GM18520 (cell line): ENCODE measurements around the gene ISG20.

Source experiments
- ATAC-seq: cut with Tn5 transposase; IDR thresholded peaks from one replicate; pipeline ENCODE4 v1.9.1; 2021; ENCODE audit not compliant: unreplicated experiment

The ISG20 gene

DNA sequence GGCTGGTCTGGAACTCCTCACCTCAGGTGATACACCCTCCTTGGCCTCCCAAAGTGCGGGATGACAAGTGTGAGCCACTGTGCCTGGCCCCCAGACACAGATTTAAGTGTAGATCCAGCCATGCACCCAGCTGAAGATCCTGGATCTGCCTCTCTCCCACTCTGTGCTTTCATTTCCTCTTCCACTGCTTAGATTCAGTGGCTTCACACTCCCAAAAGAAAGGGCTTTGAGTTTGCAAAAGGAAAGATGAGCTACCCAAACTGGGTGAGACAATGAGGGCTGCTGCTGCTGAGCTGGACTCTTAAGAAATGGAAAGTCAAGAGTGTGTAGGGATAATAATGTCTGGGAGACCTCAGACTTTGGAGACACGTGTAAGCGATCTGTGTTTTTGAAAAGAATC, 45.5 kb downstream of the ISG20 start:
- ATAC-seq: no peak

DNA sequence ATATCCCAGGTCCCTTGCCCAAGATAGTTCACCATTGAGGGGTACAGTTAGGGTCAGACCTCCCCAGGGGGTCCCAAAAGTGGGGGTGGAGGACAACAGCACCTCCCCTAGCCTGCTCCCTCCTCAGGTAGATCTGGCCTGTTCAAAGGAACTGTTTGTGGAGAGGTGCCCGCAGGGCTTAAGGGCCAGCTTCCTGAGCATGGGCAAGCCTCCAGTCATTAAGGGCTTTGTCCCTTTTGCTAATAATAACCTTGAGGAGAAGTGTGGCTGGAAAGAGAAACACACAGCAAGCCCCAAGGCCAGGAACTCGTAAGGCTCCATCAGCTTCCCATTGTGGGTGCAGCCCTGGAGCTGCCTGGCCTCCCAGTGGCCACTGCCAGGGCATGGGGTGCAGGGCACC, 47.4 kb downstream of the ISG20 start:
- no peak for ATAC-seq

DNA sequence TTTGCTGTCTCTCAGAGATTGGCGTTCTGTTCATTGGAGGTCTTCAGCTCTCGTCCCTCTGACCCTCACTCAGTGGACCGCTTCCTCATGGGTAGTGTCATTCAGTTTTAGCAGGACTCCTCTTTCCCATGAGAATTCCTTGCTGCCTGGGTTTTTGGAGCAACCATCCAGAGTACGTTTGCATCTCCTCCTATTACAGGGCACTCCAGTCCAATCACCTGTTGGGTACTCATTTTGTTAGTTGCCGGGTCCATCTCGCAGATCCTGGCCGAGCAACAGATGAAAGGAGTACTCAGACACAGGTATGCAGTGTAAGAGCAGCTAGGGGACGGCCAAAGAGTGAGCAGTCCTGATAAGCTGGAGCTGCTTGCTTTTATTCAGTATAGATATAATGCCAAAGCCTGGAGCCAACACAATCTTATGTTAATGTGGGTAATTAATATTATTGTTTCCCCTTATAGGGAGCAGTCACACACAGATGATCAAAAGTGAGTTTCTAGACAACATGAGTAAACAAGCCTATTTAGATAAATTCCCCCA, 49.6 kb downstream of the ISG20 start:
- no peak for ATAC-seq

DNA sequence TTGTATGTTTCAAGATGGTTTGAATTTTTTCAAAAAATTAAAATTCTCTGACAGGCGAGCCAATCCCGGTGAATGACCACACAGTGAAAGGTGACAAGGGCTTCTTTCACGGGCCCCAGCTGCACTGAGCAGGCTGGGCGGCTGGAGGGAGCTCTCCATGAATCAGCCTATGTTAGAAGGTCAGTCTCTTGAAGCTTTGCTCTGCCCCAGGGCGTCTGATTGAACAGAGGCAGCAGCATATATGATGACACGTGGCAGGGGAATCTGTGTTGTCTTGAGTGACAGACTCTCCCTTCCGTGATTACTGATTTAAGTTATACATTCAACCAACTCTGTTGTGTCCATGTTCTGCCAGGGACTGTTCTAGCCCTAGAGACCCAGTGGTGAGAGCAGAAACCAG, 51.5 kb downstream of the ISG20 start:
- ATAC-seq: no peak

DNA sequence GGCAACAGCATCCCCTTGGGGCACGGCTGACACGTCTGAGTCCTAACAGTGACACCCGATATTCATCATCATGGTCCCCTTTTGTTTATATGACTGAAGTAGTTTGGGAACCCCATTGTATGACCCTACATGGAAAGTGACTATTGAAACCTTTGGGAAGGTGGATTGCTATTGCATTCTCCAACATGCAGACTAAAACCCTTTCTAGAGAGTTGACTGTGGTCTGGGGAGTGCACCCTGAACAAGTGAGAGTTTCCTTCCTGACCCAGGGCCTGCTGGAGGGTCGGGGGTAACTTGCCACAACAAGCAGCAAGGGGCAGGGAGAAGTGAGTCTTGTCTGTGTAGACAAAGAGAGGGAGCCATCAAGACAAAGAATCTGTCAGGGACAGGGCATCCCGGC, 54.4 kb downstream of the ISG20 start:
- ATAC-seq: no peak

DNA sequence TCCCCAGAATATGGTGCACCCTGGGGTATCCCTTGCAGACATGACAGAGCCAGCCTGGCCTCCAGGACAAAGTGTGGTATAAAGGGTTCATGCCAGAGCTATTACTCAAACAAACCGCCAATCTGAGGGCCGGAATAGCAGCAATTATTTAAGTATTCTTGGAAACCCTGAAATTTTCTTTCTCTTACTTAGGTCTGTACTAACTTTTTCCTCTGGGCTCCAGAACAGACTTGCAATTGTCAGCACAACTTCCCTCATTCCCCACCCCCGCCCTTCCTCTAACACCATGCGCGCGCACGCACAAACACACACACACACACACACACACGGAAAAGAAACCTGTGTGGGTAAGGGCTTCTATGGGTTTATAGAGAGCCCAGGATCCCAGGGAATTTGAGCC, 56.3 kb downstream of the ISG20 start:
- ATAC-seq: no peak

DNA sequence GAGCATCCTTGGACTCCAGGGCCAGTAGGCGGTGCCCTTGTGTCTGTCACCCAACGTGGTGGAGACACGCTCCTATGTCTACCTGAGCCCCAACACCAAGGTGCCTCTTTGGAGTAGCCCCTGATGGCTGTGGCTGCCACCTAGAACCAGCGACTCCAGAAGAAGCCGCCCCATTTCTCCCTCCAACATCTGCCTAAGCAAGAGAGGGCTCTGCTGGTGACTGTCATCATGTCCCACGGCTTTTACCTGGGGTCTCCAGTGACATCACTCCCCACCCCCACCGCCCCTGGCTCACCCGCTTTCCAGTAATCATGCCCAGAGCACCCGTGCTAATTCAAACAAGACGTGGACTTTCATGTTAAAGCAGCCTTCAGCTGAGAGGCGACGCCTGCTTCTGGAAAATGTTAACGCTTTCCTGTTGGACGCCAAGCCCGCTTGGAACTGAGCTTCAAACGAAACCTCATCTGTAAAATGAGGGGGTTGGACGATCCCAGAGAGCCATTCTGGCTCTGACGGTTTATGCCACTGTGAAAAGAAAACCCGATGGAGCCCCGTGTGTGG, 57.0 kb downstream of the ISG20 start:
- no peak for ATAC-seq

DNA sequence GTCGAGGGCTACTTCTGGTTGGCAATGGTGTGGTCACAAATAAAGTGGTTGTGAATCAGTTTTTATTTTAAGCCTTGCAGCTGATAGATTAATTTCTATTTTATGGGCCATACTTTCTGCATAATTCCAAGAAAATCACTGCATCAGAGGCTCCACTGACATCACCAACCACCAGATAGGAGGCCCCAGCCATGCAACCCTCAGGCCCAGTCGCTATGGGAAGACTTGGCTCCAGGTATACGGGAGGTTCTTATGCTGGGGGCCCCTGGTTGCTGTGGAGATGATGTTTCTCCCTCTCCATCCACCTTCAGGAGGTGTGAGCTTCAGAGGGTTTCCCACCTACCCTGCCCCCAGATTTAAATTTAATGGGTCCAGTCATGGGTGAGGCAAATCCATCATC, 57.4 kb downstream of the ISG20 start:
- ATAC-seq: no peak

DNA sequence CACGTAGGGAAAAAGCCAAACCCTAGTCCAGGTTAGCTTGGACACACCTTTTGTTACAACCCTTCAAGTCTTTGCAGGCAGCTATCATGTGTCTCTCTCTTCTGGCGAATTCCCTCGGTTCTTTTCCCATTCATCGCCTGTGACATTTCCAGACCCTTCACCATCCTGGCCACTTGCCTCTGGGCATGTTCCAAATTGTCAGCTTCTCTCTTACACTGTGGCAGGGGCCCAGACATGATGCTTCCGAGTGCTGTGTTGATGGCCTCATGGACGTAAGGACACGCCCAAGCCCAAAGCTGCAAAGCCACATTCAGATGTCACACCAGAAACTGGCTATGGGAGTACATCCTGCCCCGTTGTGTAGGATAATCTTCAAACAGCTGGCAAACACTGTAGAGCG, 58.5 kb downstream of the ISG20 start:
- ATAC-seq: no peak

DNA sequence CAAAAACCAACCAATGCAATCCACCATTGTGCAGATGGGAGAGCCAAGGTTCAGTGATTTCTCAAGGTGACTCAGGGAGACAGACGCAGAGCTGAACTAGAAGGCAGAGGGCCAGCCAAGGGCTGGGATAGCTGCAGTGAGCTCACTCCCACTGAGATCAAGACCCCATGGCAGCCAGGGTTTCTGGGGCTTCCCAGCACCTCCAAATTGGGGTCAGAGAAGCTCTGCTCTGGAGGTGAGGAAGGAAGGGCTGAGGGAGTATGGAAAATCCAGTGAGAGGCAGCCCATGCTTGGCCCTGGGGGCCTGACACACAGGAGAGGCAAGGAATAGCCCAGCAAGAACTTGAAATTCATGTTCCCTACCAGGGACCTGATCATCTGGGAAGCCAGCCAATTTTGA, 61.0 kb downstream of the ISG20 start:
- no peak for ATAC-seq

DNA sequence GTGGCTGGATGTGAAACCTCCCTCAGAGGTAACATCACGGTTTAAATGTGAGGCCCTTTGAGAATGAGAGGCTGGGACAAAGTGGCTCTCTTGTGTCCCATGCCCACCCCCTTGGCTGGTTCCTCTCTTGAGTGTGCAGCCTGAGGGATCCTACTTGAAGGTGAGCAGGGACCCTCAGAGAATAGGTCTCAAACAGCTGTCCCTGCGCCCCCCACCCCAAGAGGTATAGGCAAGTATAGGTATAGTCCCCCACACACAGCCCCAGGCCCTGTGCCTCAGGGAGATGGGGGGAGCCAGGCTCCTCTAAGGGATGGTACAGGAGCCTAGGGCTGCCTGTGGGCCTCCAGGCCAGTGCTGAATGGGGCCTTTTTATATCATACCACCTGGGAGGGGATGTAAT, 61.9 kb downstream of the ISG20 start:
- ATAC-seq: no peak

DNA sequence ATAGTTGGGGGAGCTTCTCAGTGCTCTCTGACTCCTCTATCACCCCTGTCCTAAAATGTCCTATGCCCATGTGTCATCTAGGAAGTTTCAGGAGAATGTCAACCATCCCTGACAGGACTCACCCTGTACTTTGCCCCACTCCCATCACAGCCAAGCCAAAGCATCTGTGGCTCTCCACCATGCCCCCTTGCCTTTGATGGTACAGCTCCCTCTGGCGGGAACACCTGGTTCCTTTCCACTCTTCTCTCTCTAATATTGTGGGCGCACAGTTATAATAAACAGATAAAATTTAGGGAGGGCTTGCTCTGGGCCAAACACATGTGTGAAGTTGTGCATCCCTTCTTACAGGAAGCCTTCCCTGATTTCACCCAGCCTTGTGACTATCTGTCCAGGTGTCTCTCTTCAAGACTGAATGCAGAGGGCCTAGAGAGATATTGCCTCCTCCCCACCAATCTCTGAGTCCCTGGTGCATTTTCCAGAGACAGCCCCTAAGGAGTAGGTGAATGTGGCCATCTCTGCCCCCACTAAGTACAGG, 62.8 kb downstream of the ISG20 start:
- peak; percentile 40 for ATAC-seq

DNA sequence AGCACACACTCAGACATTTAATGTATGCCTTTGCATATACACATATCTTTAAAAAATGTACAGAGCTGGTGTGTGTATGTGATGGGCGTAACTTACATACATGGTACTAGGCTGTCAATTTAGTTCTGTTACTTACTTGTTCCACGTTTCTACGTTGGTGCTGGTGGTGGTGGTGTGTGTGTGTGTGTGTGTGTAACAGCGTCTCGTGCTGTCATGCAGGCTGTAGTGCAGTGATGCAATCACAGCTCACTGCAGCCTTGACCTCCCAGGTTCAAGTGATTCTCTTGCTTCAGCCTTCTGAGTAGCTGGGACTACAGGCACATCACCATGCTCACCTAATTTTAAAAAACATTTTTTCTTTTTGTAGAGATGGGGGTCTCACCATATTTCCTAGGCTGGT, 64.2 kb downstream of the ISG20 start:
- ATAC-seq: no peak

DNA sequence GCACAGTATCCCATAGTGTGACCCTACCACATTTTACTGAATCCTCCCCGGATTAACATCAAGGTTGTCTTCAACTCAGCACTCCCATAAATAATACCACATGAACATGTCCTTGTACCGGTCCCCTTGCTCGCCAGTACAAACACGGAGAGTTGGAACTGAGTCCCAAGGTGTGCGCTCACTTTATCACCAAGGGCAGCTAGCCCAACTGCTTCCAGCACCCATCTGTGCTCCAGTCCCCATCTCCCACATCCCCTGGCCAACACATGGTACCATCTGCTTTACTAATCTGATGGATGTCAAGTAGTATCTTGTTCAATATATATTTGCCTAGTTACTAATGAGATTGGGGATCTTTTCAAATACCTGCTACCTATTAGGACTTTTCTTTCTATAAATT, 64.7 kb downstream of the ISG20 start:
- no peak for ATAC-seq

DNA sequence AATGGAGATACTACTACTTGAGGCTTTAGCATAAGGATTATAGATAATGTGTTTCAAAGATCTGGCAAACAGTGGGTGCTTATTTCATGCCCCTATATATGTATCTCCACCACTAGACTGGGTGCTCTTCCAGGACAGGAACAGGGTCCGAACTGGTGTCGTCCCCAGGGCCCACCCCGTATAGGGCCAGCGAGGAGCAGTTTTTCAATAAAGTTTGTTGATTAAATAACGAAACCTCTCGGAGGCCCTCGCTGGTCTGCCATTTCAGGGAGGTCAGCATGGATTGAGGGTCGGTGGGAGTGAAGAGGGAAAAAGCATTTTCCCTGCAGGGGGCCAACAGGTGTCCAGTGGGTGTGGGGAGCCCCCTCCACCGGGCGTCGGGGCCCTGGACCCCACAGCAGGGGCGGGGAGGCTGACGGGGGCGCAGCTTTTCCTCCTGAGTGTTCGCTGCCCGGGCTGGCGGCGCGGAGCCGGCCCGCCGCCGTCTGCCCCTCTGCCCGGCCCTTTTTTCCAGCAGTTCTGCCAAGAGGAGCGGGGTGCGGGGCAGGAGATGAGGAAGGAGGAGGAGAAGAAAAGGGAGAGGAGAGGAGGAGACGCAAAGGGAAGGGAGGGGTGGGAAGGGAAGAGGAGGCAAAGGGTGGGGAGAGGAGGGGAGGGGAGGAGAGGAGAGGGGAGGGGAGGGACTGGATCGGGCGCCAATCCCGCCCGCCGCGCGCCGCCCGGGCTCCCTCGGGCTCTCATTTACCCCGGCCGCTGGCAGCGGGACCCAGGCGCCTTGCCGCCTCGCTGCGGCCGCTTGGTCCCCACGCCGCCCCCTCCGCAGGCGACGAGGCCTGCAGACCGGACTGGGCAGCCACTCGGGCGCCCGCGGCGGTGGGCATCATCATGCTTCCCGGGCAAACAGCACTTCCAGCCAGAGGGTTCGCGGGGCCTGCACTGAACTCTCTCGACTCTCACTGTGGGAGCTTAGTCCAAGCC, 66.3 kb downstream of the ISG20 start:
- ATAC-seq: no peak

DNA sequence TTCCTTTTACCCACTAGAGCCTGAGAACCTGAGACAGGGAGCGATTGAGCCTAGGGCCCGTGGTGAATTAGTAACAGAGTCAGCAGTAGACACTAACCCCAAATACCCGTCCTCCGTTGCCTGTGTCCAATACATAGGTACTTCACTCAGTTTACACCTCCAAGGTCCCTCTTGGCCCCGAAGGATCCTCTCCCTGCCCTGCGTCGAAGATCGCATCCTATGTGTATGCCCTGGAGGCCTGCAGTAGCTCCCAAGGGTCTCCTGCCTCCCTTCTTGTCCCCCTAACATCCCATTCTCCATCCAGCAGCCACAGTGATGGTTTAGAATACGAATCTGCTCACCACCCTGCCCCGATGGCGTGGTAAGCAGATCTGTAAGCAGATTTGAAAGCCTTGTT, 67.0 kb downstream of the ISG20 start:
- no peak for ATAC-seq
